GM18858 (cell line): ENCODE results near the gene OR2L8.

ENCODE experiments used
- ATAC-seq: cut with Tn5 transposase; IDR thresholded peaks from one replicate; pipeline ENCODE4 v1.9.1; 2021; ENCODE audit not compliant: unreplicated experiment

Gene OR2L8

GRCh38 chr1:247948558-247948957 lies at the start of gene OR2L8:
TSS of gene OR2L8 (plus strand) at chr1:247948858. CDS start at chr1:247948858, 0 bp downstream.
- ATAC-seq, result no peak

GRCh38 chr1:247904122-247904521 lies 44.5 kb upstream of the OR2L8 start:
- no peak for ATAC-seq

GRCh38 chr1:247905181-247905580 lies 43.5 kb upstream of the OR2L8 start:
- ATAC-seq, result no peak

- ATAC-seq, result no peak
Measured at GRCh38 chr1:247905910-247906503, 42.7 kb upstream of the OR2L8 start.

- ATAC-seq, result no peak
Measured at GRCh38 chr1:247906504-247907047, 42.1 kb upstream of the OR2L8 start.

DNA sequence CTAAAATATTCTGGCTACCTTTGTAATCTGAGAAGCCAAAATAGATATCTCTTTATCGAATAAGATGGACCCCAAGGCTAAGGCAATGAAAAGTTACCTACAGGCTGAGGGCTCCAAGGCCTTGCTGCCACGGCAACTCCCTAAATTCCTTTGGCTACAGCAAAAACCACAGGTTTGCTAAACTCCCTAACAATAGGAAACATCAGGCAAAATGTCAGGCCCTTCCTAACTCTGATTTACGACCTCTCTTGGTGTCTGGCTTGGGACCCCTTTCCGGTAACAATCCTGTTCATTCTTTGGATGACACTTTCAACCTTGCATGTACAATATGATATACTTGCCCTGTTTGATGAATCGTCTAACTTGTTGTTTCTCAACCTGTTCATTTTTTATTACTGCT lies 39.9 kb upstream of the OR2L8 start:
- ATAC-seq, result no peak

- no peak for ATAC-seq
Measured at GRCh38 chr1:247913786-247914185, 34.9 kb upstream of the OR2L8 start.

DNA sequence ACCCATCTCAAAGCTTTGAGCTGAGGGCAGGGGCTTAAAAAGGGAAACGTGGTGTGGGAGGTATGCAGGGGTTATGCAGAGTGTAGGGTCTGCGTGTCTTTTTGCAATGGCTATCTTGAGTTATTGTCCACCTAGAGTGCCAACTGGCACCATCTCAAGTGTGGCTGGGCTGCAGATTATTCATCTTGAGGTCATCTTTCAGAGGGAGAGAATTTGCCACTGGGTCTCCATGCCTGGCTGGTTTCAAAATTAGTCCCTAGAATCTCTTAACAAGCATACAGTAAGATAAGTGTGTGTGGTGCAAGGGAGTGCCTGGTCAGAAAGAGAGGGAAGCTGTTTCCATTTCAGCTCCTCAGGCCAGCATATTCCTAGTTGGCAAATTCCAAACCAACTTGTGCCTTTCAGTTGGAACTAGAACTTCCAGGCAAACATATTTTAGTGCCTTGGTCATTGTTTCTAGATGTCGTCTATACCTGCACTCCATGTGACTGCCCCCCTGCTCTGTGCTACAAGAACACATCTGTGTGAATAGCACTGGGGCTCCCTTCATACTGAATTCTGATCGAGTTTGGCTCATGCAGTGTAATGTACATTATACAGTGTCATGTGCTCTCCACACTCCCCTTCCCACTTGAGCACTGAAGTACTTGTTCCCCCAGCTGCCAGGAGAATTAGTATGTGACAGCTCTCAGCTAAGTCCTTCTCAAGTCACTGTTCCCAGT lies 33.6 kb upstream of the OR2L8 start:
- no peak for ATAC-seq

GRCh38 chr1:247919952-247920351 lies 28.7 kb upstream of the OR2L8 start, which contains the start of gene OR2T8:
TSS of gene OR2T8 (plus strand) at chr1:247920252. CDS start at chr1:247921018, 766 bp downstream.
- no peak for ATAC-seq

- ATAC-seq, result no peak
Measured at GRCh38 chr1:247923941-247924340, 24.7 kb upstream of the OR2L8 start.

- no peak for ATAC-seq
Measured at GRCh38 chr1:247924868-247925267, 23.8 kb upstream of the OR2L8 start, which contains the start of gene OR2AJ1. TSS of gene OR2AJ1 (plus strand) at chr1:247924889. CDS start at chr1:247933769, 8,880 bp downstream.

- ATAC-seq, result no peak
Measured at GRCh38 chr1:247933989-247934388, 14.7 kb upstream of the OR2L8 start.

DNA sequence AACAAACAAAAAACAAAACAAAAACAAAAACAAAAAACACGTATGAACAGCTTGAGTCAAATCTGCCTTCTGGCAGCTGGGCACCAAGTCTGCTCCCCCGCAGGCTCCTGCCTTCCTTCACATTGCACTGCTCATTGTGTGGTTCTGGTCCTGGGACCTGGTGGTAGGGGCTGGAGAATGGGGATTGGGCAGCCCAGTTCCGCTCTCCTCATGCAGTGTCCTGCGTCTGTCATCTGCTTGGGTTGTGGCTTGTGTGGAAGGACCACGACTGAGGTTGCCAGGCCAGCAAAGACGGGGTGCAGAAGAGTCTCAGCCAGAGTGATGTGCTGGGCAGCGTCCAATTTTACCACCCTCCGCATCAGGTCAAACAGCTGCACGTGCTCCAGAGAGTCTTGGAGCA lies 12.9 kb upstream of the OR2L8 start:
- ATAC-seq, result no peak

DNA sequence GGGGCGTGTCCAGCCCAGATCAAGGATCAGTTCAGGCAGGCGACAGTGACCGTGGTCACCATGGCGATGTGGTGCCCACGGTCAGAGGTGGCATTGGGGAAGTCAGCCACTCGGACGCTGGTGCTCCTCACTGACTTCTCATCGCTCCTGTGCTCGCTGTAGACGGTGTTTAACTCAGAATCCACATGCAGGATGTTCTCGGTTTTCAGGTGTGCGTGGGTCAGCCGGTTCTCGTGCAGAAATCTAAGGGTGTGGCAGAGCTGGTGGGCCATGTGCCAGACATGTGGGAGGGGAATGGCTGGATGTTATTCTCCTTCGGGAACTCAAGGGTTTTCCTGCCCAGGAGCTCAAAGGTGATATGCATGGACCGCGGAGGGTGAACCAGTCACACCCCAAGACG lies 12.2 kb upstream of the OR2L8 start:
- no peak for ATAC-seq

DNA sequence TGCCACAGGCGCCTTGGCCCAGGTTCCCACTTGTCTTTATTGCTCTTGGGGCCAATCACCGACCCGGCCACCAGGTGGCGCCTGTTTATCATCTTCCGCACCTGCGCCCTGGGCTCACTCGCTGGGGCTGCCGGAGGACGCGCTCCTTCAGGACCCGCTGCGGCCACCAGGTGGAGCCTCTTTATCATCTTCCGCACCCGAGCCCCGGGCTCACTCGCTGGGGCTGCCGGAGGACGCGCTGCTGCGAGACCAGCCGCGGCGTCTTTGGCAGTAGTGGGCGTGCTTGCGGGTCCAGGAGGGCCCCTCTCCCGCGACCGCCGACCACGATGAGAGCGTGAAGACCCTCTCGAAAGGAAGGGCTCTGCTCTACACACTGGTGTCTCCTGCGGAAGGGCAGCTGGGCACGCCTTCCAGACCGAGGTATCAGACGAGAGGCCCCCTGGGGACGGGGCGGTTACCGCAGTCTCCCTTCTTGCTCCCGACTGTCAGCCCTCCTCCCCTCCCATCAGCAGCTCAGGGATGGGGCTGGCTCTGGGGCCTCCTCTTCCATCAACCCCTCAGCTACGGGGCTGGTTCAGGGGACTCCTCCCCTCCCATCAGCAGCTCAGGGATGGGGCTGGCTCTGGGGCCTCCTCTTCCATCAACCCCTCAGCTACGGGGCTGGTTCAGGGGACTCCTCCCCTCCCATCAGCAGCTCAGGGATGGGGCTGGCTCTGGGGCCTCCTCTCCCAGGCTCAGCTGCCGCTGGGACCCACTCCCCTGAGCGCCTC lies 11.5 kb upstream of the OR2L8 start:
- ATAC-seq, result peak; percentile 99

- no peak for ATAC-seq
Measured at GRCh38 chr1:247942624-247943023, 6.0 kb upstream of the OR2L8 start.

- no peak for ATAC-seq
Measured at GRCh38 chr1:247953408-247953807, 4.8 kb downstream of the OR2L8 start.

DNA sequence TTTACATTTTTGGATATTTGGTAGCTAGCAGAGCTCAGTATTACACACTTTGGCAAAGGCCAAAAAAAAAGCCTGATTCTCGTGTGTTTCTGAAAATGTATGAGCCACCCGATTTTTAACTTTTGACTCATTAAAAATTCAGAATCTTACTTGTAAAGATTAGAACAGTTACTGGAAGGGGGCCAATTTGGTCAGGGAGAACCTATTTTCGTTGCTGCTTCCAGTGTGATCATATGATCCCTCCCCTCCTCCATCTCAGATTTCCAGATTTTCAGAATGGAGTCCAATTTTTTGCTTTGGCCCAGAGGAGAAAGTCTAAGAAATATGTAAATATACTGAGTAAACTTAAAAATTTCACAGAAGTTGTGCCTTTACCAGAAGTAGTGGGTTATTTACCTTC lies 13.1 kb downstream of the OR2L8 start:
- ATAC-seq, result no peak

DNA sequence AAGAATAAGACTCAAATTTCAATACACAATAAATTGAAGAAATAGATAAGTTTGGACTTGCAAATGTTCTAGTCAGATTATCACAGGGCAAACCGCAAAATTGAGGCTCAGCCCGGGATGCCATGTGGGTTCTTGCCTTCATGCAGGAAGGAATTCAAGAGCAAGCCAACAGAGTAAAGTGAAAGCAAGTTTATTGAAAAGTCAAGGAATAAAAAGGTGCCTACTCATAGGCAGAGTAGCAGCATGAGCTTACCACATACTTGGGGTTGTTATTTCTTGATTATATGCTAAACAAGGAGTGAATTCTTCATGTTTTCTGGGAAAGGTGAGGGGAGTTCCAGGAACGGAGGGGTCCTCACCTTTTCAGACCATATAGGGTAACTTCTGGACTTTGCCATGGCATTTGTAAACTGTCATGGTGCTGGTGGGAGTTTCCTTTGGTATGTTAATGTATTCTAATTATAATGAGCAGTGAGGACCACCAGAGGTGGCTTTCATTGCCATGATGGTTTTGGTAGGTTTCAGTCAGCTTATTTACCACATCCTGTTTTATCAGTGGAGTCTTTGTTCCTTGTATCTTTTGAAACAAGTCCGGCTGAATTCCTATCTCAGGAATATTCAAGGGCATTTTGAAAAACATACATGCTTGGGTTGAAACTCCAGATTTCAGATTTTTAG lies 14.4 kb downstream of the OR2L8 start:
- no peak for ATAC-seq

- ATAC-seq, result no peak
Measured at GRCh38 chr1:247964933-247965332, 16.3 kb downstream of the OR2L8 start, which contains the start of gene OR2AK2. TSS of gene OR2AK2 (plus strand) at chr1:247965233. CDS start at chr1:247965377, 144 bp downstream.
